SKM-1 (cell line): Measurements from ENCODE around the gene SRSF8.
A peak's percentile ranks its signal among the peaks of the same experiment; 100 is the strongest.
"Not testable (repeated sequence)": the region's sequence is repeated elsewhere in the genome, so short reads cannot be mapped to it uniquely, and the experiment has no call there.

ENCODE experiments used
- DNase-seq: peaks from one replicate; lab custom pipeline; 2025; ENCODE audit not compliant: unreplicated experiment; lab: John Stamatoyannopoulos, UW

Gene SRSF8

GRCh38 chr11:95066716-95067038 lies at the start of gene SRSF8:
SRSF8 (plus strand) TSS chr11:95066919; CDS start chr11:95067227, 308 bp downstream.
- DNase-seq = no peak

- not testable (repeated sequence) for DNase-seq
These were observed 45.3 kb upstream of the SRSF8 start for GRCh38 chr11:95021468-95021867.

- DNase-seq = no peak
These were observed 41.8 kb upstream of the SRSF8 start, which contains the start of gene KDM4E for GRCh38 chr11:95024958-95025357. KDM4E (plus strand) TSS chr11:95025258; CDS start chr11:95025558, 300 bp downstream.

DNA sequence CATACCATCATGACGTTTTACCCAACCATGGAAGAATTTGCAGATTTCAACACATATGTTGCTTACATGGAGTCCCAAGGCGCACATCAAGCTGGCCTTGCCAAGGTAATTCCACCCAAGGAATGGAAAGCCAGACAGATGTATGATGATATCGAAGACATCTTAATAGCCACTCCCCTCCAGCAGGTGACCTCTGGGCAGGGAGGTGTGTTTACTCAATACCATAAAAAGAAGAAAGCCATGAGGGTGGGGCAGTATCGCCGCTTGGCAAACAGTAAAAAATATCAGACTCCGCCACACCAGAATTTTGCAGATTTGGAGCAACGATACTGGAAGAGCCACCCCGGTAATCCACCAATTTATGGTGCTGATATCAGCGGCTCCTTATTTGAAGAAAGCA lies 41.1 kb upstream of the SRSF8 start:
- DNase-seq = not testable (repeated sequence)

GRCh38 chr11:95028357-95028756 lies 38.4 kb upstream of the SRSF8 start:
- DNase-seq = no peak

- no peak for DNase-seq
These were observed 33.7 kb upstream of the SRSF8 start for GRCh38 chr11:95033051-95033450.

GRCh38 chr11:95035316-95035715 lies 31.4 kb upstream of the SRSF8 start:
- no peak for DNase-seq

DNA sequence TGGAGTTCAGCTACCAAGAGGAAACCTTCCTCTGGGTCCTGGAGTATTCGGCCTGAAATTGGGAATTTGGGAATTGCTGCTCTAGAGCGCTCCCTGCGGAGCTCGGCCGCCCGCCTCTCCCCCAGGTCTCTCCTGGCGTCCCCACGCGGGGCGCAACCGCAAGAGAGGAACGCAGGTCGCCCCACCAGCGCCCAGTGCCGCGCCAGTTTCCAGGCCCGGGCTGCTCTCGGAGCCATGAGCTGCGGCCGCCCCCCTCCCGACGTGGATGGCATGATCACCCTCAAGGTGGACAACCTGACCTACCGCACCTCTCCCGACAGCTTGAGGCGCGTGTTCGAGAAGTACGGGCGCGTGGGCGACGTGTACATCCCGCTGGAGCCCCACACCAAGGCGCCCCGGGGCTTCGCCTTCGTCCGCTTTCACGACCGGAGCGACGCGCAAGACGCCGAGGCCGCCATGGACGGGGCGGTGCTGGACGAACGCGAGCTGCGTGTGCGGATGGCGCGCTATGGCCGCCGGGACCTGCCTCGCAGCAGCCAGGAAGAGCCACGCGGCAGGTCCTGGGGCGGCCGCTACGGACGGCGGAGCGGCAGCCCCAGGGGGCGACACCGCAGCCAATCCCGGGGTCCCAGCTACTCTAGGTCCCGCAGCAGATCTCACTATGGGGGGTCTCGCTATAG lies 29.2 kb upstream of the SRSF8 start:
- not testable (repeated sequence) for DNase-seq

GRCh38 chr11:95042239-95042638 lies 24.5 kb upstream of the SRSF8 start:
- DNase-seq = no peak

DNA sequence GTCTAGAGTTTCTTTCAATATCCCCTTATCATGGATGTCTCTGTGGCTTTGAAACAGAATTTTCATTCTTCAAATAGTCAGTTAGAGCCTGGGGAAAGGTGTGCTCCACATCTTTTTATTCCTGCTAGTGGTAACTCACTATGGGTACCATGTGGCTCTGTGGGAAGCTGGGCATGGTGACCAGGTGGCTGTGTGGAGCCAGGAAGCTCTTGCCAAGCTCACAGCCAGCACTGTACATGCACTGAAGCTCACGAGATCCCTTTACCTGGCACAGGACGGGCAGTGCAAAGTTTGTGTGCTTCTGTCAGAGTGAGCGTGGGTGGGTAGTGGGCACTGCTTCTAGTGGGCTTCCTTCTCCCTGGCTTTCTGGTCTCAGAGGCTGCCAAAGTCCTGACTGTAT lies 23.8 kb upstream of the SRSF8 start:
- no peak for DNase-seq

DNA sequence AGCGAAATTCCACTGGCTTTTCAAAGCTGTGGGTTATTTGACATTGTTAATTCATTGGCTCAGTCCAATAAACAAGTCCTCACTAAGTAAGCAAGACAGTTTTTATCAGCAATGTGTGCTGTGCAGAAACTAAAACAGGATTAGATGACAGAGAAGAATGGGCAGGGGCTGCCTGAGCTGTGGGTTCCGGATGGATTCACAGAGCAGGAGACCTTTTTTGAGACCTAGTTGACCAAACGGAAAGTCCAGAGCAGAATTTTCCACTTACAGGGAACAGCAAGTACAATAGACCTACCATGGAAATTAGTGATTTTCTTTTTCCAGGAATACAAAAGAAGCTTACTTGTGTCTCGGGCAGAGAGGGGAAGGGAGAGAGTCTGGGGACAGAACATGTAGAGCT lies 22.7 kb upstream of the SRSF8 start:
- no peak for DNase-seq

GRCh38 chr11:95045812-95046211 lies 20.9 kb upstream of the SRSF8 start:
- no peak for DNase-seq

GRCh38 chr11:95049122-95049521 lies 17.6 kb upstream of the SRSF8 start, which contains the start of gene KDM4F:
KDM4F (plus strand) TSS chr11:95049422.
- not testable (repeated sequence) for DNase-seq

- no peak for DNase-seq
These were observed 16.0 kb upstream of the SRSF8 start for GRCh38 chr11:95050595-95051202.

- no peak for DNase-seq
These were observed 12.4 kb upstream of the SRSF8 start for GRCh38 chr11:95054356-95054755.

GRCh38 chr11:95055283-95055897 lies 11.3 kb upstream of the SRSF8 start:
- no peak for DNase-seq

DNA sequence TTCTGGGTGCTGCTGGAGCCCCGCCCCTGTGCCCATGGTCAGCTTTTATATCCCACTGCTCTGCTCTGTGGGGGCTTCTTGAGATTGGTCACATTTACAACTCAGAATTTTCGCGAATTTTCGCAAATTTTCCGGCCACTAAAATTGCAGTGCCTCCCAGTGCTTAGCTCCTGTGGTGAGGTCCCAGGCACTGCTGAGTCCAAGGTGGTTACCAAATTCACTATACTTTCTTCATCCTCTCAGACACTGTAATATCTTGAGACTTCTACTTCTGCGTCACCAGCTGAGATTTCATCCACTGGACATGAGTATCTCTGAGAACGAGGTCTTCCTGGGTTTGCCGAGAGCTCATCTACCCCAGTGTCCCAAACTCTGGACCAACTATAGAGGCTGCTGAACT lies 8.8 kb upstream of the SRSF8 start:
- no peak for DNase-seq

DNA sequence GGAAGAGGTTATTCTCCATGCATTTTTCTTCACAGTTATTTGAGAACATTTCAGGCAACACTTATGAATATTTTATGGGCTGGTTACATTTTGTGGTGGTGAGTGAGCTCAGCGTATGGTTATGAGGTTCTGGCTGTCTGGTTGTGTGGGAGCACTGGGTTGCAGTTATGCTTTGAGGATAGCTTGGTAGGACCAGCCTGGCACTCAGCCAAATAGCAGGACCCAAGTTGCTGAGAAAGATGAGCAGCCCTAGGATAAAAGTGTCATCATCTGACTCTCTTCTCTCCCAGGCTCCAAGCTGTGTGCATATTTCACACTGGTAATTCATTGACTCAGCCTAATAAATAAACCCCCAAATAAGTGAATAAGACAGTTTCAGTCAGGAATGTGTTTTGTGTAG lies 8.1 kb upstream of the SRSF8 start:
- DNase-seq = no peak

DNA sequence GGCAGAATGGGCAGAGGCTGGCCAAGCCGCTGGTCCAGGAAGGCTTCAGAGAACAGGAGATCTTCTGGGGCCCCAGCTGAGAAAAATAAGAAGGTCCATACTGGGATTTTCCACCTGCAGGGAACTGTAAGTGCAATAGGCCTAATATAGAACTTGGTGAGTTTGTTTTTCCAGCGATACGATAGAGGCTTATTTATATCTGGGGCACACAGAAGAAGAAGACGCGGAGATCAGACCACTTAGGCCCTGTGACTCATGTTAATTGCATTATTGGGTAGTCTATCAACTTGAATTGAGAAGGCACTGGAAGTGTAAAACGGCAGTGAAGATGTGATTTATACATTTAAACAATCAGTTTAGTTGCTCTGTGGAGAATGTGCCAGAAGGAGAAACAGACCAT lies 7.7 kb upstream of the SRSF8 start:
- no peak for DNase-seq

DNA sequence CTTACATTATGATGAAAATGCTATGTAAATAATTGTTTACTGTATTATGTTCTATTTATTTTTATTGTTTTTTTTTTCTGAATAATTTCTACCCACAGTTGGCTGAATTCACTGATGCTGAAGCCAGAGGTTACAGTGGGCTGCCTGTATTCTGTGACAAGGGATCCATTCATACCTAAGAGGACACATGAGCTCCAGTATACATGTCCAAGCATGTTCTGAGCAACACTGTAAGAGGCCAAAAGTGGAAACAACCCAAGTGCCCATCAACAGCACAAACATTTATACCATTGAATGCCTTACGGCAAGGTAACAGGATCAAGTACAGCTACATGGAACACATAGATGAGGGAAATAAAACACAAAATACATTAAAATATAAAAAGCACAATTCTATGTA lies 1.4 kb upstream of the SRSF8 start:
- DNase-seq = no peak

- peak; percentile 32 for DNase-seq
These were observed 521 bp downstream of the SRSF8 start for GRCh38 chr11:95067039-95067840.

- DNase-seq = peak; percentile 48
These were observed 1.1 kb downstream of the SRSF8 start for GRCh38 chr11:95067841-95068219.
